Thyroid gland (tissue), 4 donors: ENCODE data around the gene TTLL7.

ENCODE experiments used
- CTCF ChIP-seq, 6 experiments: fragments of 200-600 bp in 3 of 6; fragments of 450-650 bp in 3 of 6; sonication (generic) in 3 of 6; IDR thresholded peaks; one replicate each; pipeline ENCODE4 v1.5.1; 2016 to 2019; ENCODE audit warnings: antibody characterized with exemption in 6 of 6, mild to moderate bottlenecking in 2 of 6, inconsistent platforms in 1 of 6, moderate library complexity in 1 of 6
- POLR2A ChIP-seq, 2 donors: fragments of 450-650 bp; IDR thresholded peaks; one replicate each; pipeline ENCODE4 v1.6.1; 2017; ENCODE audit warnings: antibody characterized with exemption in 2 of 2, mild to moderate bottlenecking in 2 of 2, moderate library complexity in 1 of 2

GRCh38 chr1:84000196-84000885 lies 1.4 kb upstream of the TTLL7 start:
- TF ChIP-seq CTCF (IDR thresholded peaks at IDR 0.05): no peak
- no peak for TF ChIP-seq POLR2A (IDR thresholded peaks at IDR 0.05)
